WERI-Rb-1 (cell line): Measurements from ENCODE around the gene ENTPD8.
"Not testable (repeated sequence)": the region's sequence is repeated elsewhere in the genome, so short reads cannot be mapped to it uniquely, and the experiment has no call there.

Source experiments
- DNase-seq: peaks from one replicate; pipeline ENCODE4 v3.0.0-alpha.2; 2020
- H3K27ac ChIP-seq: fragments of 250-450 bp; sonication (Bioruptor Pico); 2 replicates; pipeline ENCODE4 v1.5.1; 2020; ENCODE audit warnings: mild to moderate bottlenecking, moderate library complexity
- H3K27me3 ChIP-seq: fragments of 250-450 bp; sonication (Bioruptor Pico); 2 replicates; pipeline ENCODE4 v1.5.1; 2021; ENCODE audit warnings: mild to moderate bottlenecking, low read depth, moderate library complexity; ENCODE audit not compliant: insufficient read depth, severe bottlenecking
- H3K36me3 ChIP-seq: fragments of 250-450 bp; sonication (Bioruptor Pico); 2 replicates; pipeline ENCODE4 v1.5.1; 2020; ENCODE audit warnings: mild to moderate bottlenecking, moderate library complexity
- H3K4me3 ChIP-seq: 2 replicates; pipeline ENCODE4 v1.5.1; 2011; ENCODE audit warnings: low read depth, mild to moderate bottlenecking, control low read depth, low read length
- H3K9me3 ChIP-seq: fragments of 250-450 bp; sonication (Bioruptor Pico); 2 replicates; pipeline ENCODE4 v1.5.1; 2021; ENCODE audit warnings: mild to moderate bottlenecking, moderate library complexity; ENCODE audit not compliant: severe bottlenecking
- TF ChIP-seq, protein P1 (sequence below): IDR thresholded peaks from 2 replicates; pipeline ENCODE4 v1.5.1; 2011; ENCODE audit warnings: low read depth, mild to moderate bottlenecking, control low read depth, inconsistent platforms, low read length

ENTPD8 gene

DNA sequence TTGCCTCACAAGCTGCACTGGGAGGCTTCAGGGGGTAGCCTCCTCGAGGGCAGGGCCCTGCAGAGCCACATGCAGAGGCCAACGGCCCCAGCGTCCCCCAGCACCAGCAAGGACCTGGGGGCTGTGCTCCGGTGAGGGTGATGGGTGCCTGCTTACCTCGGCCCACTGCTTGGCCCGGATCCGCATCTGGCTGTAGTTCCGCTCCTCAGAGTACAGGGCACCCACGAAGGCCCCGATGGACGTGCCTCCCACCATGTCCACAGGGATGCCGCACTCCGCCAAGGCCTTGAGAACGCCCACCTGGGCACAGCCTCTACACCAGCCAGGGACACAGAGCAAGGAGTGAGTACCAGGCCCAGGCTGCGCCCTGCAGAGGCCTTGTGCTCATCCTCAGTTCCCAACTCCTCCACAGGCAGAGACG lies 26.0 kb upstream of the ENTPD8 start:
- H3K9me3 ChIP-seq, result no peaks in the 10 kb centered on the region
- no peak overlapping the region for H3K27ac ChIP-seq
- TF ChIP-seq, protein P1, sequence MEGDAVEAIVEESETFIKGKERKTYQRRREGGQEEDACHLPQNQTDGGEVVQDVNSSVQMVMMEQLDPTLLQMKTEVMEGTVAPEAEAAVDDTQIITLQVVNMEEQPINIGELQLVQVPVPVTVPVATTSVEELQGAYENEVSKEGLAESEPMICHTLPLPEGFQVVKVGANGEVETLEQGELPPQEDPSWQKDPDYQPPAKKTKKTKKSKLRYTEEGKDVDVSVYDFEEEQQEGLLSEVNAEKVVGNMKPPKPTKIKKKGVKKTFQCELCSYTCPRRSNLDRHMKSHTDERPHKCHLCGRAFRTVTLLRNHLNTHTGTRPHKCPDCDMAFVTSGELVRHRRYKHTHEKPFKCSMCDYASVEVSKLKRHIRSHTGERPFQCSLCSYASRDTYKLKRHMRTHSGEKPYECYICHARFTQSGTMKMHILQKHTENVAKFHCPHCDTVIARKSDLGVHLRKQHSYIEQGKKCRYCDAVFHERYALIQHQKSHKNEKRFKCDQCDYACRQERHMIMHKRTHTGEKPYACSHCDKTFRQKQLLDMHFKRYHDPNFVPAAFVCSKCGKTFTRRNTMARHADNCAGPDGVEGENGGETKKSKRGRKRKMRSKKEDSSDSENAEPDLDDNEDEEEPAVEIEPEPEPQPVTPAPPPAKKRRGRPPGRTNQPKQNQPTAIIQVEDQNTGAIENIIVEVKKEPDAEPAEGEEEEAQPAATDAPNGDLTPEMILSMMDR, result no peak
- DNase-seq, result no peak
- H3K36me3 ChIP-seq, result no peaks in the 10 kb centered on the region
- no peak overlapping the region for H3K4me3 ChIP-seq
- H3K27me3 ChIP-seq, result no peaks in the 10 kb centered on the region

DNA sequence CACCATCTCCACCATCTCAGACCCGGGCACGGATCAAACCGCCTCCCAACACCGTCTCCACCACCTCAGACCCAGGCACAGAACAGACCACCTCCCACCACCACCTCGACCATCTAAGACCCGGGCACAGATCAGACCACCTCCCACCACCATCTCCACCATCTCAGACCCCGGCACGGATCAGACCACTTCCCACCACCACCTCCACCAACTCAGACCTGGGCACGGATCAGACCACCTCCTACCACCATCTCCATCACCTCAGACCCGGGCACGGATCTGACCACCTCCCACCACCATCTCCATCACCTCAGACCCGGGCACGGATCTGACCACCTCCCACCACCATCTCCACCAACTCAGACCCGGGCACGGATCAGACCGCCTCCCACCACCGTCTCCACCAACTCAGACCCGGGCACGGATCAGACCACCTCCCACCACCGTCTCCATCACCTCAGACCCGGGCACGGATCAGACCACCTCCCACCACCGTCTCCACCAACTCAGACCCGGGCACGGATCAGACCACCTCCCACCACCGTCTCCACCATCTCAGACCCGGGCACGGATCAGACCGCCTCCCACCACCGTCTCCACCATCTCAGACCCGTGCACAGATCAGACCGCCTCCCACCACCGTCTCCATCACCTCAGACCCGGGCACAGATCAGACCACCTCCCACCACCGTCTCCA lies 25.4 kb upstream of the ENTPD8 start:
- not testable (repeated sequence) for DNase-seq, H3K4me3 ChIP-seq, H3K9me3 ChIP-seq, H3K27me3 ChIP-seq, H3K27ac ChIP-seq, H3K36me3 ChIP-seq

DNA sequence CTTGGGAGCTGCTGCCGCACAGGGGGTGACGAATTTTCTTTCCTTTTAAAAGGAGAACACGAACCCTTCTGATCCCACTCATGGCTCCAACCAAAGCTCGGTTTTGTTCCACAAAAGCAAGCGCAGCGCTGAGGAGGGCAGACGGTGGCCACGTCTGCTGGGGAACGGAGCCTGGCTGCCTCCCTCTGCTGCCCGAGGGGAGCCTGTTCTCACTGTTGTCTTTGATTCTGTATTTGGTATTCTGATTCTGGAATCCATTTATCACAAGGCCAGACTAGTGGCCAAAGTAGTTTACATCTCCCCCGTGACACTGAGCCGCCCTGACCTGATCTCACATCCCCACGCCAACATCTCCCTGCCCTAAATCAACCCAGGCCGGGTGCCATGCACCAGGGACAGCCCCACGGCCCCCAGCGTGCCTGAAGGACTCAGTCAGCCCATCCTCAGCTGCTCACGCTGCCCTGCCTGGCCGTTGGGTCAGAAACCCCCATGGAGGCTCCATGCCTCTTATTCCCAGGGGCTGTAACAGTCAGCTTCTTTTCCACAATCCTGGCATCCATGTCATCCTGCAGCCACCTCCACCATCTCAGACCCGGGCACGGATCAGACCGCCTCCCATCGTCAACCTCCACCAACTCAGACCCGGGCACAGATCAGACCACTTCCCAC lies 24.7 kb upstream of the ENTPD8 start:
- H3K4me3 ChIP-seq, result no peak overlapping the region
- H3K9me3 ChIP-seq, result no peaks in the 10 kb centered on the region
- H3K27me3 ChIP-seq, result no peaks in the 10 kb centered on the region
- DNase-seq, result no peak
- TF ChIP-seq, protein P1, result no peak
- no peak overlapping the region for H3K27ac ChIP-seq
- no peaks in the 10 kb centered on the region for H3K36me3 ChIP-seq

DNA sequence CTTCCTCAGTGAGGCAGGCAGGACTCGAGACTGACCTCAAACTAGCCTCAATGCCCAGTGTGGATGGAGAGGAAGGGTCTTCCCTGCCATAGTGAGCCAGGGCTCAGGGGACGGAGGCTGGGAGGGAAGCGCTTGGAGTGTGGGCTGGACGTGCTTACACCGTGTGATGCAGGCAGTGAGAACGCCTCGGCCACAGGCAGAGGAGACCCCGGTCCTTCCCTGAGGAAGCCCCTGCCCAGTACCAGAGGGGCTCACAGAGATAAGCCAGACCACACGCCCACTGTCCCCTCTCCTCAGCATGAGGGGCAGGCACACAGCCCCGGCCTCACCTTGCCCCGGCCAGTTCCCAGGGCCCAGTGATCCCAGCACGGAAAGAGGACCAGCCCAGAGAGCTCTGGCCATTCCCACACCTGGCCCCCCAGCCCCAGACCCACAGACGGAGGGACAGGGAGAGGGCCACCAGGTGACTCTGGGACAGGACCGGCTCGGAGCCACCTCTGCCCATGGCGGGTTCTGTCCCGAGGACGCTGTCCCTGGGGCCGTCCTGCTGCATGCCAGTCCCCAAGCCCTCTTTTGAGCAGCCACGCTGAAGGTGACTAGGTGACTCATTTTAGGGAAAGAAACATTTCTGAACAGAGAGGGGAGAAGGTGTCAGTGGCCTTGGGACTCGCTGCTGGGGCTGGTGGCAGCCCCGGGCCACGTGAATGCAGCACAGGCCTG lies 24.0 kb upstream of the ENTPD8 start:
- no peak overlapping the region for H3K27ac ChIP-seq
- TF ChIP-seq, protein P1, result no peak
- H3K36me3 ChIP-seq, result no peaks in the 10 kb centered on the region
- DNase-seq, result no peak
- H3K27me3 ChIP-seq, result no peaks in the 10 kb centered on the region
- H3K9me3 ChIP-seq, result no peaks in the 10 kb centered on the region
- H3K4me3 ChIP-seq, result no peak overlapping the region

DNA sequence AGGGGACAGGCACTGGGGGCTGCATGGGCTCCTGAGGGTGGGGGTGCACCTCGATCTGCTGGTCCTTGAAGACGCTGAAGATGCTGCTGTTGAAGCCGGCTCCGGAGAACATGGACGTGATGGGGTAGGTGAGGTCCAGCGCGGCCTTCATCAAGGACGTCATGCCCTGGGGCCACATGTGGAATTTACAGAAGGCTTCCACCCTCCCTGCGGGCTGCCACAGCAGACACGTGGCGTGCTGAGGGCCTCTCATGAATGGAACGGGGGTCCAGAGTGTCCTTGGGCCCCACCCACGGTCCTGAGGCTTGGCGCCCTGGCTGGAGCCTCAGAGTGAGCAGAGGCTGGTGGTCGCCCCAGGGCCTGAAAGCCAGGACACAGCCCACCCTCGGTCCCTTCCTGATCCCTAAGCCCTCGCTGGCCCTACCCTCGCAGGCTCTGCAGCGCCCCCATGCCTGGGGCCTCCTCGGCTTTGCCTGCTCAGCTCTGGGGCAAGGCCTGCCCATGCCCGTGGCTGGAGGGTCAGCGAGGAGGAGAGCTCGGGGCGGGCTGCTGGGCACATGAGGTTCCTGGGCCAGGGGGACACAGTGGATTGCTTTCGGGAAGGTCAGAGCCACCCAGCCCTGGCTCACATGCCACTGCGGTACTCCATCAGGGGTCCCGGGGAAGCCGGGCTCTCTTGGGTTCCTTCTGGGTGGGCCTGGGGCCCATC lies 23.3 kb upstream of the ENTPD8 start:
- TF ChIP-seq, protein P1, result no peak
- H3K4me3 ChIP-seq, result no peak overlapping the region
- H3K27me3 ChIP-seq, result no peaks in the 10 kb centered on the region
- H3K36me3 ChIP-seq, result no peaks in the 10 kb centered on the region
- no peak overlapping the region for H3K27ac ChIP-seq
- no peaks in the 10 kb centered on the region for H3K9me3 ChIP-seq
- no peak for DNase-seq

DNA sequence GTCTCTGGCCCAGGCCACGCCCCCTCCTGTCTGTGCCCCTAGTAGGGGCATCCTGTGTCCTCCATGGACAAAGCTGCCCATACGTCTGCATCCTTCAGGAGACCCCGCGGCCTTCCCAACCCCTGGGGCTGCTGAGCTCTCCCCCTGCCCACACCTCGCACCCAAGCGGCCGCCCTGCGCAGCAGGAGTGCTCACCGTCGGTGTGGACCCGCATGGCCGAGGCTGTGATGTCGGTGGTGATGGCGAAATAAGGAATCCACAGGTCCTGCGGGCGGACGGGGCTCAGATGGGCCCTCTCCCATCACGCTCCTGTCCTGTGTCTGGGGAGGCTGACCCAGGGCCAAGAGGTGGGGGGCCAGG lies 22.8 kb upstream of the ENTPD8 start:
- DNase-seq, result no peak

More for the DNA sequence above, 22.8 kb upstream of the ENTPD8 start:
- no peak overlapping the region for H3K27ac ChIP-seq
- no peak overlapping the region for H3K4me3 ChIP-seq
- no peaks in the 10 kb centered on the region for H3K27me3 ChIP-seq
- no peaks in the 10 kb centered on the region for H3K9me3 ChIP-seq
- TF ChIP-seq, protein P1, result no peak
- H3K36me3 ChIP-seq, result no peaks in the 10 kb centered on the region
